ENCODE data around the gene GBP3. TPM values are rescaled to one million over a fixed set of nuclear protein-coding genes. Genes with fewer than 3 reads are reported as not detected.

Gene GBP3, protein sequence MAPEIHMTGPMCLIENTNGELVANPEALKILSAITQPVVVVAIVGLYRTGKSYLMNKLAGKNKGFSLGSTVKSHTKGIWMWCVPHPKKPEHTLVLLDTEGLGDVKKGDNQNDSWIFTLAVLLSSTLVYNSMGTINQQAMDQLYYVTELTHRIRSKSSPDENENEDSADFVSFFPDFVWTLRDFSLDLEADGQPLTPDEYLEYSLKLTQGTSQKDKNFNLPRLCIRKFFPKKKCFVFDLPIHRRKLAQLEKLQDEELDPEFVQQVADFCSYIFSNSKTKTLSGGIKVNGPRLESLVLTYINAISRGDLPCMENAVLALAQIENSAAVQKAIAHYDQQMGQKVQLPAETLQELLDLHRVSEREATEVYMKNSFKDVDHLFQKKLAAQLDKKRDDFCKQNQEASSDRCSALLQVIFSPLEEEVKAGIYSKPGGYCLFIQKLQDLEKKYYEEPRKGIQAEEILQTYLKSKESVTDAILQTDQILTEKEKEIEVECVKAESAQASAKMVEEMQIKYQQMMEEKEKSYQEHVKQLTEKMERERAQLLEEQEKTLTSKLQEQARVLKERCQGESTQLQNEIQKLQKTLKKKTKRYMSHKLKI
- 1 to 10 TPM; 4.8 to 5.8 TPM for total RNA-seq

DNA sequence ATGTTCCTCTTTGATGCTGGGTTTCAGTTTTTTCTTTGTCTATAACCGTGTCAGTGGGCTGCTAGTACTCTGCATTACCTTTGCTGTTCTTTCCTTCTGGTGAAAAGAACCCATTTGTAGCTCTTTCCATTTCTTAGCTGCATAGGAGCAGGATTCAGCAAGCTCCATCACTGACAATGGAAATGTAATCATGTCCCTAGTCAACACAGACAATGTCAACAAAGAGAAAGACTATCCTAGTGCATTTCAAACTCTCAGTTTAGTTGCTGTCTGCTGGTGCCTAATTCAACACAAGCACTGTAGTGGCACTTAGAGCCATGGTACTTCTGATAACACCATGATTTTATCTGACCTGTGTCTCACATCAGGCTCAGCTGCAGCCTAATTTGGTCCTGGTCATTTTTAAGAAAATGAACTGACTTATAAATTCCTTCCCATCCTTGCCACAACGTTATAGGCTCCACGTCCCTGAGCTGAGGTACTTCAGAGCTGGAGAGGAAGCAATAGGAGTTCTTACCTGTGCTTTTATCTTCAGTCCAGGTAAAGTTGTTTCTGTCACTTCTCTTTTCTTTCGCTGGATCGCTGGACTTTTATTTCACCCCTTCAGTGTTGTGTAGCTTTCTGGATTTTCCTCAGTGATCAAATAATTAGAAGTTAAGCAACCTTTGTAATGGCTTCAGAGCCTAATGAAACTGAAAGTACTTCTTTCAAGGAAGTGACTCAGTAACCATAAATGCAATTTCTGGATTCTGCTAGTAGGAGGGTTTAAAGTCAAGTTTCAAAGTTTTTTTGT lies at the start of gene GBP3:
TSS of gene GBP3 (minus strand) at position 700 of the 793 bp plus-strand sequence. CDS start 2,145 bp downstream, outside the sequence.
- intact Hi-C loops (cut with DNase I, micrococcal nuclease) = loop anchor here (1.0 to 2.0 kb wide), 4 partner anchors 19 to 43 kb away; partner anchors contain the start of gene GBP1 (in 2 of the 2)
- Mint-ChIP-seq H3K9me3 (ENCODE audit: low read depth) (peaks cover 10% of the 10 kb centered on the region), H3K27me3 (no peaks in the 10 kb centered on the region), H3K27ac (peak within 1 kb of the TSS; percentile 93), H3K36me3 (ENCODE audit: low read depth) (peaks cover 31% of the 10 kb centered on the region), H3K4me1 (peaks cover 54% of the 10 kb centered on the region), H3K4me3 (peak within 1 kb of the TSS; percentile 79)
- peak; percentile 82 for ATAC-seq
- CTCF ChIA-PET = interaction anchor here (0.6 to 2.8 kb wide), 13 partner anchors 10 to 759 kb away, joined by 3 to 15 read pairs (median 4); partner anchors contain the start of gene GBP1
- POLR2A ChIA-PET = interaction anchor here (0.6 to 1.2 kb wide), 7 partner anchors 19 to 489 kb away, joined by 3 to 8 read pairs (median 5); partner anchors contain the start of gene GBP5
- no peak for DNase-seq

GRCh38 chr1:89070509-89070908 lies 47.8 kb upstream of the GBP3 start:
- Mint-ChIP-seq H3K27ac (peak overlapping the region; percentile 94), H3K27me3 (no peaks in the 10 kb centered on the region), H3K4me3 (peak overlapping the region; percentile 72), H3K9me3 (ENCODE audit: low read depth) (peaks cover 9% of the 10 kb centered on the region), H3K4me1 (peaks cover 26% of the 10 kb centered on the region), H3K36me3 (ENCODE audit: low read depth) (peaks cover 7% of the 10 kb centered on the region)
- intact Hi-C loops (cut with DNase I, micrococcal nuclease) = loop anchor here in 1 of 2 experiments (2.0 kb wide), 1 partner anchor 30 kb away; no protein-coding TSS in a partner anchor
- ChIA-PET POLR2A (no interaction called here), CTCF (interaction anchor here (1.0 to 2.3 kb wide), 7 partner anchors 13 to 291 kb away, joined by 3 to 16 read pairs (median 5); no protein-coding TSS in a partner anchor)
- ATAC-seq (peak; percentile 24), DNase-seq (no peak)

GRCh38 chr1:89069951-89070350 lies 47.3 kb upstream of the GBP3 start:
- ATAC-seq (no peak), DNase-seq (no peak)
- CTCF ChIA-PET = interaction anchor here (0.9 to 2.3 kb wide), 10 partner anchors 8 to 292 kb away, joined by 3 to 16 read pairs (median 4); no protein-coding TSS in a partner anchor
- Mint-ChIP-seq H3K4me1 (peaks cover 27% of the 10 kb centered on the region), H3K9me3 (ENCODE audit: low read depth) (peaks cover 9% of the 10 kb centered on the region), H3K27me3 (no peaks in the 10 kb centered on the region), H3K27ac (peak overlapping the region; percentile 94), H3K4me3 (peak overlapping the region; percentile 72), H3K36me3 (ENCODE audit: low read depth) (peaks cover 7% of the 10 kb centered on the region)
- POLR2A ChIA-PET = interaction anchor here (0.6 kb wide), 1 partner anchor 129 kb away, joined by 3 read pairs; the partner anchor contains the start of gene GBP4
- intact Hi-C loops (cut with DNase I, micrococcal nuclease) = loop anchor here in 1 of 2 experiments (2.0 kb wide), 1 partner anchor 31 kb away; no protein-coding TSS in a partner anchor

DNA sequence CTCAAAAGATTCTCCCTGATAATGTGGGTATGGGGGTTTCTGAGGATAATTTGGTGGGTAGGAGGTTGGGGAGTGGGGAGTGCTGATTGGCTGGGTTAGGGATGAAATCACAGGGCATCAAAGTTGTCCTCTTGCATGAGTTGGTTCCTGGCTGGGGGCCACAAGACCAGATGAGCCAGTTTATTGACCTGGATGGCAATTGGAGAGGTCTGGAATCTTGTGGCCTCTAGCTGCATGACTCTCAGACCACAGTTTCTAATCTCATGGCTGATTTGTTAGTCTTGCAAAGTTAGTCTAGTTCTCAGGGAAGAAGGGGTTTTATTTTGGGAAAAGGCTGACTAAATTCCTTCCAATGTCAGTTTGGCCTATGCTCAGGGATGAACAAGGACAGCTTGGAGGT lies 45.6 kb upstream of the GBP3 start:
- Mint-ChIP-seq H3K9me3 (ENCODE audit: low read depth) (peaks cover 3% of the 10 kb centered on the region), H3K27me3 (no peaks in the 10 kb centered on the region), H3K27ac (peak overlapping the region; percentile 56), H3K4me1 (peaks cover 35% of the 10 kb centered on the region), H3K36me3 (ENCODE audit: low read depth) (peaks cover 12% of the 10 kb centered on the region), H3K4me3 (no peak overlapping the region)
- intact Hi-C loops (cut with DNase I, micrococcal nuclease) = no loop called here
- ChIA-PET POLR2A (no interaction called here), CTCF (interaction anchor here (0.9 to 2.2 kb wide), 8 partner anchors 10 to 83 kb away, joined by 3 to 9 read pairs (median 4); no protein-coding TSS in a partner anchor)
- ATAC-seq (no peak), DNase-seq (no peak)

DNA sequence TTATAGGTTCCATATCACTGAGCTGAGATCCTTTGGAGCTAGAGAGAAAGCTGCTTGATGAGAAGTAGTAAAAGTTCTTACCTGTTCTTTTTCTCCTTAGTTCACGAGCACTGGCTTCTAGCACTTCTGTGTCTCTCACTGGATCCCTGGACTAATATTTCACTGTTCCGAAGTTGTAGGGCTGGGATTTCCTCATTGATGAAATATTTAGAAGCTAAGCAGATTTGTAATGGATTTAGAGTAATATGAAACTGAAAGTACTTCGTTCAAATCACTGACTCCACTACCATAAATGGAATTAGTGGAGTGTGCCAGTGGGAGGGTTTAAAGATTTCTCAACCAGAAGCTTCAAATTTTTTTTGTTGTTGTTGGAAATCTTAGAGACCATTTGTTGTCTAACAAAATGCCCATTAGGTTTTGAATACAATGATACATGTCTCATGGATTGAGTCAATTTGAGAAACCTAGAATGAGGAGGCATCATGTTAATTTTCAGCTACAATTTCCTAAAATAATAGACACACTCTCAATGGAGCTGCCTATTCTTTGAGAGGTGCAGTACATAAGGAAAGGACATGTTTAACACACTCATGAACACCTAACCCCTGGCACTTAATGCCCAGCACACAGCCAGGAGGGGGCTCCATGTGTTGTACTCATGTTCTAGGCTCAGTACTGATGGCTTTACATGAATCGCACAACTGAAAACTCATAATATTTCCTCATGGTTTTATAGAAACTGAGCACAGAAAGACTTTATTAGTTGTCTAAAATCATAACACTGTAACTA lies 42.6 kb upstream of the GBP3 start, which contains the start of gene GBP1:
TSS of gene GBP1 (minus strand) at position 130 of the 790 bp plus-strand sequence. CDS start 1,974 bp downstream, outside the sequence.
- ChIA-PET POLR2A (interaction anchor here (0.6 kb wide), 1 partner anchor 77 kb away, joined by 3 read pairs; no protein-coding TSS in a partner anchor), CTCF (interaction anchor here (0.6 to 1.6 kb wide), 12 partner anchors 8 to 400 kb away, joined by 3 to 9 read pairs (median 4); partner anchors contain the start of gene GBP3)

GRCh38 chr1:89064632-89065031 lies 42.0 kb upstream of the GBP3 start:
- no peaks in the 10 kb centered on the region for H3K27me3 Mint-ChIP-seq
- POLR2A ChIA-PET = interaction anchor here (1.2 kb wide), 1 partner anchor 389 kb away, joined by 5 read pairs; no protein-coding TSS in a partner anchor
- peak; percentile 31 for ATAC-seq
- intact Hi-C loops (cut with DNase I, micrococcal nuclease) = loop anchor here (1.0 to 2.0 kb wide), 7 partner anchors 18 to 72 kb away; partner anchors contain the start of genes GBP2 (in 2 of the 2), GBP3 (in 2 of the 2), KYAT3 (in 1 of the 2) and RBMXL1 (in 1 of the 2)
- CTCF ChIA-PET = interaction anchor here (0.8 to 1.8 kb wide), 9 partner anchors 9 to 390 kb away, joined by 3 to 9 read pairs (median 4); partner anchors contain the start of gene GBP3
- peaks cover 41% of the 10 kb centered on the region for H3K36me3 Mint-ChIP-seq (ENCODE audit: low read depth)
- no peak for DNase-seq
- peak overlapping the region; percentile 93 for H3K27ac Mint-ChIP-seq
- H3K4me1 Mint-ChIP-seq = peaks cover 55% of the 10 kb centered on the region
- peak overlapping the region; percentile 78 for H3K4me3 Mint-ChIP-seq
- no peaks in the 10 kb centered on the region for H3K9me3 Mint-ChIP-seq (ENCODE audit: low read depth)

More for the DNA sequence above, 42.6 kb upstream of the GBP3 start, which contains the start of gene GBP1:
- peak within 1 kb of the TSS; percentile 78 for H3K4me3 Mint-ChIP-seq
- peak within 1 kb of the TSS; percentile 93 for H3K27ac Mint-ChIP-seq
- intact Hi-C loops (cut with DNase I, micrococcal nuclease) = loop anchor here (1.0 to 2.0 kb wide), 7 partner anchors 19 to 73 kb away; partner anchors contain the start of genes GBP2 (in 2 of the 2), GBP3 (in 2 of the 2), KYAT3 (in 1 of the 2) and RBMXL1 (in 1 of the 2)
- peaks cover 58% of the 10 kb centered on the region for H3K4me1 Mint-ChIP-seq
- DNase-seq (peak; percentile 24), ATAC-seq (peak; percentile 77)
- H3K9me3 Mint-ChIP-seq (ENCODE audit: low read depth) = no peaks in the 10 kb centered on the region
- no peaks in the 10 kb centered on the region for H3K27me3 Mint-ChIP-seq
- peaks cover 37% of the 10 kb centered on the region for H3K36me3 Mint-ChIP-seq (ENCODE audit: low read depth)

DNA sequence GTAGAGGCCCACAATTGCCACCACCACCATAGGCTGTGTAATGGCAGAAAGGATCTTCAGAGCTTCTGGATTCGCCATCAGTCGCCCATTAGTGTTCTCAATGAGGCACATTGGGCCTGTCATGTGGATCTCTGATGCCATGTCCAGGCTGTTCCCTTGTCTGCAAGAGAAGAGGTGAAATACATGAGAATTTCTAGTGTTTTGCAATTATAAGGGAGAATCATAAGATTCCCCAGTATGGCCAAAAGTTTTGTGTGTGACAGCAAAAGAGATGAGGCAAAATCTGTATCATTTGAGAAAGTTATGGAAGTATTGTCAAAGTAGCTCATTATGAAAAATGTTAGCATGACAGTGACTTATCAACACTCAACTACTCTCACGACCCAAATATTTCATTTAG lies 40.4 kb upstream of the GBP3 start:
- Mint-ChIP-seq H3K27ac (no peak overlapping the region), H3K27me3 (no peaks in the 10 kb centered on the region), H3K9me3 (ENCODE audit: low read depth) (no peaks in the 10 kb centered on the region), H3K4me1 (peaks cover 46% of the 10 kb centered on the region), H3K4me3 (peak overlapping the region; percentile 78), H3K36me3 (ENCODE audit: low read depth) (peaks cover 49% of the 10 kb centered on the region)
- intact Hi-C loops (cut with DNase I, micrococcal nuclease) = no loop called here
- no peak for ATAC-seq
- DNase-seq = no peak
- POLR2A ChIA-PET = no interaction called here
- CTCF ChIA-PET = interaction anchor here (1.1 to 1.8 kb wide), 3 partner anchors 21 to 391 kb away, joined by 3 to 5 read pairs (median 3); no protein-coding TSS in a partner anchor

GRCh38 chr1:89060091-89060490 lies 37.4 kb upstream of the GBP3 start:
- no peaks in the 10 kb centered on the region for H3K9me3 Mint-ChIP-seq (ENCODE audit: low read depth)
- ATAC-seq = no peak
- H3K4me3 Mint-ChIP-seq = no peak overlapping the region
- no peak overlapping the region for H3K27ac Mint-ChIP-seq
- ChIA-PET CTCF (no interaction called here), POLR2A (no interaction called here)
- H3K4me1 Mint-ChIP-seq = peaks cover 38% of the 10 kb centered on the region
- H3K27me3 Mint-ChIP-seq = no peaks in the 10 kb centered on the region
- intact Hi-C loops (cut with DNase I, micrococcal nuclease) = no loop called here
- H3K36me3 Mint-ChIP-seq (ENCODE audit: low read depth) = peaks cover 76% of the 10 kb centered on the region
- DNase-seq = no peak

DNA sequence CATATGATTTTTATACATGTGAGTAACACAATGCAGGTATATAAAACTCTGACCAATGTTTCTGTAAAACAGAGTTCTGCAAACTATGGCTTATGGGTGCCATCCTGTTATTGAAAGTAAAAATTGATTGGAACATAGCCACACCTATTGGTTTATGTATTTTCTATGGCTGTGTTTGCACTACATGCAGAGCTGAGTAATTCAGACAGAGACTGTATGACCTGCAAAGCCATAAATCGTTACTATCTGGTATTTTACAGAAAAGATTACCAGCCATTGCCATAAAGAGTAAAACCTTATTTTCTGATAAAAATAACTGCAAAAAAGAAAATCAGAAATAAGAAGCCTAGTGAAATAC lies 29.3 kb upstream of the GBP3 start:
- no peaks in the 10 kb centered on the region for H3K27me3 Mint-ChIP-seq
- ChIA-PET CTCF (no interaction called here), POLR2A (no interaction called here)
- H3K9me3 Mint-ChIP-seq (ENCODE audit: low read depth) = no peaks in the 10 kb centered on the region
- H3K4me1 Mint-ChIP-seq = peaks cover 5% of the 10 kb centered on the region
- peaks cover 74% of the 10 kb centered on the region for H3K36me3 Mint-ChIP-seq (ENCODE audit: low read depth)
- DNase-seq (no peak), ATAC-seq (no peak)
- intact Hi-C loops (cut with DNase I, micrococcal nuclease) = no loop called here
- H3K27ac Mint-ChIP-seq = no peak overlapping the region
- H3K4me3 Mint-ChIP-seq = no peak overlapping the region

All from activated CD4-positive, alpha-beta T cell treated with anti-CD3 and anti-CD28 coated beads for 36 hours (primary cell).